K562 (cell line): ENCODE measurements around the gene ZER1. TPM values are rescaled to one million over a fixed set of nuclear protein-coding genes. Genes with fewer than 3 reads are reported as not detected.

Source experiments
- polyA plus RNA-seq, 8 experiments: library from polyadenylated mRNA; depleted of rRNA in 4 of 8; stranded (reverse) in 5 of 8; unstranded in 3 of 8; fragments of >200 nt; fragmentation: Nextera tagmentation in 2 of 8; fragmentation: Illumina TruSeq in 1 of 8; extraction: Ambion mirVana in 2 of 8; extraction: Trizol in 1 of 8; gene quantifications; 2 replicates each; pipeline versions ENCODE4 v1.2.1 to v1.2.3, GENCODE V29; 2011 to 2014; ENCODE audit warnings: inconsistent platforms in 1 of 8, missing spikeins in 1 of 8
- small RNA-seq: library from RNA; depleted of rRNA; stranded (forward); fragments of <200 nt; gene quantifications from one replicate; pipeline ENCODE3, GENCODE V24; 2014
- total RNA-seq, 7 experiments: library from RNA; depleted of rRNA in 6 of 7; stranded (reverse); fragments of >200 nt in 6 of 7; fragmentation: Illumina TruSeq in 2 of 7; extraction: Trizol in 2 of 7; gene quantifications; 2 replicates each; pipeline versions ENCODE4 v1.2.1 to v1.2.3, GENCODE V29; 2011 to 2021; ENCODE audit warnings: low replicate concordance in 1 of 7

Gene ZER1
- total and polyA plus RNA-seq, 9 of the 15 experiments (the other 6 are each of a cell fraction or from before 2014, with no cell fraction given), result 0.07 to 10.7 (median 6.2) TPM

Small RNAs within 50 kb of the gene (small RNA-seq; reads per million reads assigned to genes)
- gene RF00017 (not detected), gene RN7SL560P (not detected)

Other genes with a start within 250 kb of the ZER1 start
Only the 7 nearest of the 13 such genes appear.
- gene SET, start 82.7 kb downstream of the ZER1 start, total RNA-seq (2014; rRNA removed), result 887 and 1,071 TPM in 2 replicates
- 1,328 and 1,534 TPM in 2 replicates for gene SET, start 82.7 kb downstream of the ZER1 start, total RNA-seq (2014; rRNA removed; fragmentation: Illumina TruSeq; extraction: Trizol)
- gene SET, start 82.7 kb downstream of the ZER1 start, total RNA-seq (2015; rRNA removed; fragmentation: Illumina TruSeq; extraction: Trizol), result 1,335 and 1,447 TPM in 2 replicates
- gene SET, start 82.7 kb downstream of the ZER1 start, total RNA-seq (2021), result 840 and 907 TPM in 2 replicates
- 308 and 520 TPM in 2 replicates for gene SET, start 82.7 kb downstream of the ZER1 start, polyA plus RNA-seq (2011; rRNA removed)
- 886 and 1,006 TPM in 2 replicates for gene SET, start 82.7 kb downstream of the ZER1 start, polyA plus RNA-seq (2014; fragmentation: Illumina TruSeq; extraction: Trizol)
- 100 to 1,000 TPM; 404 to 534 TPM for gene SET, start 82.7 kb downstream of the ZER1 start, polyA plus RNA-seq (2014; fragmentation: Nextera tagmentation; extraction: Ambion mirVana)
- 609 and 622 TPM in 2 replicates for gene SET, start 82.7 kb downstream of the ZER1 start, polyA plus RNA-seq (2014; rRNA removed)
- 29.4 and 42.4 TPM in 2 replicates for gene PKN3, start 69.4 kb downstream of the ZER1 start, total RNA-seq (2014; rRNA removed)
- 10.6 and 16.2 TPM in 2 replicates for gene PKN3, start 69.4 kb downstream of the ZER1 start, total RNA-seq (2014; rRNA removed; fragmentation: Illumina TruSeq; extraction: Trizol)
- gene PKN3, start 69.4 kb downstream of the ZER1 start, total RNA-seq (2015; rRNA removed; fragmentation: Illumina TruSeq; extraction: Trizol), result 17.5 and 19.7 TPM in 2 replicates
- gene PKN3, start 69.4 kb downstream of the ZER1 start, total RNA-seq (2021), result 40.3 and 41.3 TPM in 2 replicates
- 24.5 and 25.4 TPM in 2 replicates for gene PKN3, start 69.4 kb downstream of the ZER1 start, polyA plus RNA-seq (2011; rRNA removed)
- 19.7 and 28.3 TPM in 2 replicates for gene PKN3, start 69.4 kb downstream of the ZER1 start, polyA plus RNA-seq (2014; fragmentation: Illumina TruSeq; extraction: Trizol)
- 1 to 10 TPM in 1 of 2 experiments, under 1 TPM in 1; 0.82 to 1.4 TPM for gene PKN3, start 69.4 kb downstream of the ZER1 start, polyA plus RNA-seq (2014; fragmentation: Nextera tagmentation; extraction: Ambion mirVana)
- 48.9 and 49.2 TPM in 2 replicates for gene PKN3, start 69.4 kb downstream of the ZER1 start, polyA plus RNA-seq (2014; rRNA removed)
- 38.0 and 57.7 TPM in 2 replicates for gene ZDHHC12, start 47.8 kb downstream of the ZER1 start, total RNA-seq (2014; rRNA removed)
- gene ZDHHC12, start 47.8 kb downstream of the ZER1 start, total RNA-seq (2014; rRNA removed; fragmentation: Illumina TruSeq; extraction: Trizol), result 1.1 and 1.9 TPM in 2 replicates
- gene ZDHHC12, start 47.8 kb downstream of the ZER1 start, total RNA-seq (2015; rRNA removed; fragmentation: Illumina TruSeq; extraction: Trizol), result 18.7 and 19.1 TPM in 2 replicates
- 28.7 and 30.3 TPM in 2 replicates for gene ZDHHC12, start 47.8 kb downstream of the ZER1 start, total RNA-seq (2021)
- gene ZDHHC12, start 47.8 kb downstream of the ZER1 start, polyA plus RNA-seq (2011; rRNA removed), result 13.8 and 24.8 TPM in 2 replicates
- gene ZDHHC12, start 47.8 kb downstream of the ZER1 start, polyA plus RNA-seq (2014; fragmentation: Illumina TruSeq; extraction: Trizol), result 6.8 and 27.8 TPM in 2 replicates
- 1 to 10 TPM in 1 of 2 experiments, under 1 TPM in 1; 0.21 to 4.3 TPM for gene ZDHHC12, start 47.8 kb downstream of the ZER1 start, polyA plus RNA-seq (2014; fragmentation: Nextera tagmentation; extraction: Ambion mirVana)
- 31.7 TPM in 2 replicates for gene ZDHHC12, start 47.8 kb downstream of the ZER1 start, polyA plus RNA-seq (2014; rRNA removed)
- 9.9 and 16.6 TPM in 2 replicates for gene TBC1D13, start 15.3 kb upstream of the ZER1 start, total RNA-seq (2014; rRNA removed)
- gene TBC1D13, start 15.3 kb upstream of the ZER1 start, total RNA-seq (2014; rRNA removed; fragmentation: Illumina TruSeq; extraction: Trizol), result 8.0 and 10.5 TPM in 2 replicates
- 11.4 TPM in 2 replicates for gene TBC1D13, start 15.3 kb upstream of the ZER1 start, total RNA-seq (2015; rRNA removed; fragmentation: Illumina TruSeq; extraction: Trizol)
- 24.4 and 27.5 TPM in 2 replicates for gene TBC1D13, start 15.3 kb upstream of the ZER1 start, total RNA-seq (2021)
- gene TBC1D13, start 15.3 kb upstream of the ZER1 start, polyA plus RNA-seq (2011; rRNA removed), result 21.7 and 24.9 TPM in 2 replicates
- gene TBC1D13, start 15.3 kb upstream of the ZER1 start, polyA plus RNA-seq (2014; fragmentation: Illumina TruSeq; extraction: Trizol), result 28.7 and 30.5 TPM in 2 replicates
- gene TBC1D13, start 15.3 kb upstream of the ZER1 start, polyA plus RNA-seq (2014; fragmentation: Nextera tagmentation; extraction: Ambion mirVana), result 1 to 10 TPM; 2.3 to 3.0 TPM
- 14.3 and 18.6 TPM in 2 replicates for gene TBC1D13, start 15.3 kb upstream of the ZER1 start, polyA plus RNA-seq (2014; rRNA removed)
- 91.0 and 99.6 TPM in 2 replicates for gene ENDOG, start 46.6 kb upstream of the ZER1 start, total RNA-seq (2014; rRNA removed)
- 6.3 and 8.8 TPM in 2 replicates for gene ENDOG, start 46.6 kb upstream of the ZER1 start, total RNA-seq (2014; rRNA removed; fragmentation: Illumina TruSeq; extraction: Trizol)
- 25.5 and 26.3 TPM in 2 replicates for gene ENDOG, start 46.6 kb upstream of the ZER1 start, total RNA-seq (2015; rRNA removed; fragmentation: Illumina TruSeq; extraction: Trizol)
- 83.2 and 84.9 TPM in 2 replicates for gene ENDOG, start 46.6 kb upstream of the ZER1 start, total RNA-seq (2021)
- gene ENDOG, start 46.6 kb upstream of the ZER1 start, polyA plus RNA-seq (2011; rRNA removed), result 30.0 and 42.1 TPM in 2 replicates
- gene ENDOG, start 46.6 kb upstream of the ZER1 start, polyA plus RNA-seq (2014; fragmentation: Illumina TruSeq; extraction: Trizol), result 8.7 and 16.3 TPM in 2 replicates
- 1 to 10 TPM; 1.2 to 3.8 TPM for gene ENDOG, start 46.6 kb upstream of the ZER1 start, polyA plus RNA-seq (2014; fragmentation: Nextera tagmentation; extraction: Ambion mirVana)
- 77.2 and 80.2 TPM in 2 replicates for gene ENDOG, start 46.6 kb upstream of the ZER1 start, polyA plus RNA-seq (2014; rRNA removed)
- gene SPOUT1, start 57.9 kb upstream of the ZER1 start, total RNA-seq (2014; rRNA removed), result 42.9 and 51.1 TPM in 2 replicates
- gene SPOUT1, start 57.9 kb upstream of the ZER1 start, total RNA-seq (2014; rRNA removed; fragmentation: Illumina TruSeq; extraction: Trizol), result 12.1 and 20.6 TPM in 2 replicates
- 29.5 and 33.6 TPM in 2 replicates for gene SPOUT1, start 57.9 kb upstream of the ZER1 start, total RNA-seq (2015; rRNA removed; fragmentation: Illumina TruSeq; extraction: Trizol)
- 121 and 133 TPM in 2 replicates for gene SPOUT1, start 57.9 kb upstream of the ZER1 start, total RNA-seq (2021)
- gene SPOUT1, start 57.9 kb upstream of the ZER1 start, polyA plus RNA-seq (2011; rRNA removed), result 50.5 and 79.2 TPM in 2 replicates
- gene SPOUT1, start 57.9 kb upstream of the ZER1 start, polyA plus RNA-seq (2014; fragmentation: Illumina TruSeq; extraction: Trizol), result 37.4 and 49.5 TPM in 2 replicates
- gene SPOUT1, start 57.9 kb upstream of the ZER1 start, polyA plus RNA-seq (2014; fragmentation: Nextera tagmentation; extraction: Ambion mirVana), result 10 to 100 TPM; 10.6 to 13.2 TPM
- 45.2 and 71.9 TPM in 2 replicates for gene SPOUT1, start 57.9 kb upstream of the ZER1 start, polyA plus RNA-seq (2014; rRNA removed)
- gene KYAT1, start 110.0 kb upstream of the ZER1 start, total RNA-seq (2014; rRNA removed), result 11.1 and 16.0 TPM in 2 replicates
- gene KYAT1, start 110.0 kb upstream of the ZER1 start, total RNA-seq (2014; rRNA removed; fragmentation: Illumina TruSeq; extraction: Trizol), result 6.5 and 8.8 TPM in 2 replicates
- 8.5 and 9.2 TPM in 2 replicates for gene KYAT1, start 110.0 kb upstream of the ZER1 start, total RNA-seq (2015; rRNA removed; fragmentation: Illumina TruSeq; extraction: Trizol)
- gene KYAT1, start 110.0 kb upstream of the ZER1 start, total RNA-seq (2021), result 11.7 and 14.7 TPM in 2 replicates
- gene KYAT1, start 110.0 kb upstream of the ZER1 start, polyA plus RNA-seq (2011; rRNA removed), result 16.1 and 20.2 TPM in 2 replicates
- 13.4 and 14.8 TPM in 2 replicates for gene KYAT1, start 110.0 kb upstream of the ZER1 start, polyA plus RNA-seq (2014; fragmentation: Illumina TruSeq; extraction: Trizol)
- gene KYAT1, start 110.0 kb upstream of the ZER1 start, polyA plus RNA-seq (2014; fragmentation: Nextera tagmentation; extraction: Ambion mirVana), result 10 to 100 TPM in 1 of 2 experiments, 1 to 10 TPM in 1; 6.4 to 11.0 TPM
- 16.8 and 21.8 TPM in 2 replicates for gene KYAT1, start 110.0 kb upstream of the ZER1 start, polyA plus RNA-seq (2014; rRNA removed)